COR-L47 (cell line): ENCODE data around the gene TF.
"Not testable (repeated sequence)": the region's sequence is repeated elsewhere in the genome, so short reads cannot be mapped to it uniquely, and the experiment has no call there.

Experiments
- DNase-seq: peaks from one replicate; lab custom pipeline; 2025; lab: John Stamatoyannopoulos, UW

The TF gene

DNA sequence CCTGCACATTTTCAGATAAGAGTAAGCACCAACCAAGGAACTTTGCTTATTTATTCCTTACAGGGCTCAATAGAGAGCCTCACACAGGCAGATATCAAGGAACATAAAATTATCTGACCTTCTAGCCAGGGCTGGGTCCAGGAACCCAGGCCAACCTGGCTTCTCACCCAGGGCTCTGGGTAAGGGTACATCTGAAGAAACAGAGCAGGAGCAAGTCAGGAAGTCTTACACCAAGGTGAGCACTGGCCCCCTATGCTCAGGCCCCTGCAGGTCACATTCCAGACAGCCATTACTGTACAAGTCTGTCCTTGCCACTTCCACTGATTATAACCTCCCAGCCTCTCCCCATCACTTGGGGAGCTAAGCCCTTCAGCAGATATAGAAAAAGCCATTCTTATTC is 19.1 kb downstream of the TF start:
- no peak for DNase-seq

DNA sequence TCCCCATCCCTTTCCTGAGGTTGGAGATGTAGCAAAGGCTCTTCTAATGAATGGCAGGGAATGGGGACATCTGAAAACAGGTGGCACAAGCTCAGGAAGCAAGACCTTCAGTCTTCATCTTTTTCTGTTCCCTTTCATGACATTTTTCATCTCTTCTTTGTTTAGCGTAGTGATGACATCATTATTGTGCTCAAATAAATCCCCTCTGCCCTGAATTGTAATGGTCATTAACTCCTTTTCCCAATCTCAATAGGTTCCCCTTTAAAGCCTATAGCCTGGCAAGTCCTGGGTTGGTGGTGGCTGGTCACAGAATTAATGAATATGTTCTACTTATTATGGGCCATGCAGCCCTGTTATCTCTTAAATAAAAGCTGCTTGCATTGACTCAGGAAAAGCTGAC is 21.4 kb downstream of the TF start:
- no peak for DNase-seq

DNA sequence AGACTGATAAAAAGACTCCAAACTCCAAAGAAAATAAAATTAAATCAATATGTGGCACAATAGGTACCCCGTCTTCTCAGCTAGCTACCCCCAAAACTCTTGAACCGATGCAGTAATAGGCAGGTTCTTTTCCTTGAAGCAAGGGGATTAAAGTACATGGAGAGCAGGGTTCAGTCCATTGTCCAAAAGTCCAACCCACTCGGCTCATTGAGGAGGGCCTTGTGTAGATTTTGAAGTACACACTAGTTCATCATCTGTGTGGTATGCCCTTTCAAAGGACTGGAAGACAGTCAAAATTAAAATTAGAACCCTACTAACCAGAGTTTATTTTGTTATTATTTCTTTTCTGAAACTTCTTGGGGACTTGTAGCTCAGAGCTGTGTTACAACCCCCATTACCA is 23.3 kb downstream of the TF start:
- DNase-seq = no peak

DNA sequence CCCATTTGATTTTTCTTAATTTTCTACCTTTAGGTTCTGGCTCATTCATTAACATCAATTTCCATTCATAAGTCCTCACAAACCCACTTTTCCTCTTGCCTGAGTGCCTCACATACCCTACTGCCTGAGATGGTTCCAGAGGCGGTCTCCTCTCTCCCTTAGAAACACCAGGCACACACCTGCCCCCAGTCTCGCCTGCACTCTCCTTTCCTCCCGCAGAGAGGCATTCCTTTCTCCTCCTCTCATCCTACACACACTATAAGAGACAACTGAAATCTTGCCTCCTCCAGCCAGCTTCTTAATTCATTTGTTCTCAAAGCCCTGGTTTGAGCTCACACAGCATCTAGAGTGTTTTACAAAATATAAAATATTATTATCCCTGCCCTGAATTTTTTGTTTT is 27.5 kb downstream of the TF start:
- no peak for DNase-seq

DNA sequence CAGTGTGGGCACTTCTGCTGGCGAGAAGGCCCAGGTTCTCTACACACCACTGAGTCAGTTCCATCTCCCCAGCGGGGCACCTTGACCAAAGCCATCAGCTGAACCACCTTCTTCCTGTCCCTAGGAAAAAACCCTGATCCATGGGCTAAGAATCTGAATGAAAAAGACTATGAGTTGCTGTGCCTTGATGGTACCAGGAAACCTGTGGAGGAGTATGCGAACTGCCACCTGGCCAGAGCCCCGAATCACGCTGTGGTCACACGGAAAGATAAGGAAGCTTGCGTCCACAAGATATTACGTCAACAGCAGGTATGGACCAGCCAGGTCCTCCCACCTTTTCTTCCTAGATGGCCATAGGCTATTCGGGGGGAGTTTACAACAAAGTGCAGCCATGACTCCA is 29.1 kb downstream of the TF start:
- no peak for DNase-seq

DNA sequence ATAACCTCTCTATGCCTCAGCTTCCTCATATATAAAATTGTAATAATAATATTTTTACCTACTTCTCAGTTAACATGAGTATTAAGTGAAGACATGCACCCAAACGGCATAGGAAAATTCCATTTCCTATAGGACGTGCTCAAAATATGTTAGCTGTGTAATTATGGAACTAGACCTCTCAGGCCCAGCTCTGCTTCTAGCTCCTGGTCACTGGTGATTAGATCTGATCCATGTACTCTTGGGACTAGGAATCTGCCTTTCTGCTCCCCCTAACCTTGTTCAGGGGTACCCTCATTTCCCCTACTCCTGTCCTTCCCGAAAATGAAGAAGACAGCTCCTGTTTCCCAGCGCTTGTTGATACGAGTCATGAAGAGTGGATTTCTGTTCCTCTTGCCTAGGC is 29.6 kb downstream of the TF start:
- DNase-seq = no peak

DNA sequence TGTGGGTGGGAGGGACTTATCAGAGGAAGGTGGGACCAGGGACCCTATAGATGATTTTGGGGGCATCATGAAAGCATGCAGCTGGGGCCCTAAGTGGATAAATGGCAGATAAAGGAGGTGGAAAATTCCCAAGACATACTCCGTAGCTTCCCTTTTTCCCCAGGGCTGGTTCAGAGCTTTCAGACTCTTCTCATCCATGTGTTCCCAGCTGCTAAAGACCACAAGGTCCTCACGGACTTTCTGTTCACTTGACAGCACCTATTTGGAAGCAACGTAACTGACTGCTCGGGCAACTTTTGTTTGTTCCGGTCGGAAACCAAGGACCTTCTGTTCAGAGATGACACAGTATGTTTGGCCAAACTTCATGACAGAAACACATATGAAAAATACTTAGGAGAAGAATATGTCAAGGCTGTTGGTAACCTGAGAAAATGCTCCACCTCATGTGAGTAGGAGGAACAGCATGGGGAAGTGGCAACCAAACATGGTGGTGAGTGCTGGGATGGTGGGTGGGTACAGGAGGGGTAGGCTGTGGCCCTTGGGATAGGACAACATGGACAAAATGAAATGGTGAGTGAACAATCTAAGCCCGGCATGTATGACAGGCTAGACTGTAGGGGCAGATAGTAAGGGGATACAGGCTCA is 30.7 kb downstream of the TF start:
- DNase-seq = no peak

DNA sequence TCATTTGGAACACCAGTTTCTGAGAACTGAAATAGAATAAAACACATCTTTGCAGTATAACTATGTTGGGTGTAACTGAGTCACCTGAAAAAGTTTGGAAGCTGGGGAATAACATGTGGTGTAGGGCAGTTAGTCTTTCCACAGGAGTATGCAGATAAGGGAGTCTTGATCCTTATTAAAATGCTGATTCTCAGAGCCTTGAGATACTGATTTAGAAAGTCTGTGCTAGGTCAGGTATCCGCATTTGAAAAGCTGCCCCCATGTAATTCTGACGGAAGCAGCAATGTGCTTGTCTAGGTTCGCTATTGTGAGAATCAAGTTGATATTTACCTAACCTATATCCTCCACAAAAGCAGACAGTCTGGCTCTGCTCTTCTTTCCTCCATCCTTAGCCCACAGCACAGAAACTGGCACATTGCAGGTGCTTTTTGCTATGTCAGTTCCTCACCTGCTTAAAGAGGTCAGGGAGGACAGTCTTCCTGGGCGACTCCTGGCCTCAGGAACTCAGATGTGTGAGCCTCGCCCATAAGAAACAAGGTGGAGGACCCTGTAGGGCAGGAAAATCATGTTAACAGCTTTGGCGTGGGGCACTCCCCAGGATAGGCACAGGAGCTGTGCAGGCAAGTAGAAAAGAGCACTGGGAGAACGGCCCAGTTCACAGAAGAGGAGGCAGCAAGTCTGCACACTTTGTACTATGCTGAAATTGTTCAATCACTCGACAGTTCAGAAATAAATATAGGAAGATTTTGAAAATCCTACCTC is 31.8 kb downstream of the TF start:
- DNase-seq = no peak

DNA sequence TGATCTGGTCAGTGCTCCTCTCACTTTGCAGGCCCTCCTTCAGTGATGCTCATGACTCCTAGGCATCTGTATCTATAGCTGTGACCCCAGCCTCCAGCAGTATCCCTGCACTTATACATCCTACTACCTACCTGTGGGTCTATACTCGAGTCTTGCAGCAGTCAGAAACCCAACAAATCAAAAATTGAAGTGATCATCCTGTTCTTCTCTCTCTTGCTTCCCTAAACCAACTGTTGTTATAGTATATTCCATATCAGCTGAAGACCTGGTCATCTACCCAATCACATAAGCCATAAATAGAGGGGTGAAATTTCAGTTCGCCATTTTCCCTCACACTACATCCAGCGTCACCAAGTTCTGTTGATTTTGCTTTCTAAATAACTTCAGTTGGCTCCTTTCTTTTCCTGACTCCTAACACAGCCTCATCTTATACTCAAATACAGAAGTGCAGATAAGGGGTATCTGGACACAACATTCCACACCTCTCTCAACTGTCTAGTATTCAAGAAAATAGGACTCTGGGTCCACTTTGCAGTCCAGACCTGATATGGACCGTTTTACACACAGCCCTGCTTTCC is 33.5 kb downstream of the TF start:
- no peak for DNase-seq

DNA sequence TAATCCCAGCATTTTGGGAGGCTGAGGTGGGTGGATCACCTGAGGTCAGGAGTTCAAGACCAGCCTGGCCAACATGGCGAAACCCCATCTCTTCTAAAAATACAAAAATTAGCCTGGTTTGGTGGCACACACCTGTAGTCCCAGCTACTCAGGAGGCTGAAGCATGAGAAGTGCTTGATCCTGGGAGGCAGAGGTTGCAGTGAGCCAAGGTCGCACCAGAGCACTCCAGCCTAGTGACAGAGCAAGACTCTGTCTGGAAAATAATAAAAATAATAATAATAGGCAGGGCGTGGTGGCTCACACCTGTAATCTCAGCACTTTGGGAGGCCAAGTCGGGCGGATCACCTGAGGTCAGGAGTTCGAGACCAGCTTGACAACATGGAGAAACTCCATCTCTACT is 34.6 kb downstream of the TF start:
- DNase-seq = not testable (repeated sequence)

DNA sequence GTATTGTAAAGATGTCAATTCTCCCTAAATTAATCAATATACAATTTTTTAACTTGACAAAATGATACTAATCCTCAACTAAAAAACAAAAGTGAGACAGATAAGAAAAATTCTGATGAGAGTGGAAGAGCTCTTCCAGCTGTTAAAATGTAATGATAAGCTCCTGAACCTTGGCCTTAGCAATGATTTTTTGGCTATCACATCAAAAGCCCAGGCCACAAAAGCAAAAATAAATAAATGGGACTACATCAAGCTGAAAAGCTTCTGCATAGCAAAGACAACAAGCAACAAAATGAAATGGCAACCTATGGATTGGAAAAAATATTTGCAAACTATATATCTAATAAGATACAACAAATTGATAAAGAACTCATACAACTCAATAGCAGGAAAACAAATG is 35.4 kb downstream of the TF start:
- DNase-seq = no peak

DNA sequence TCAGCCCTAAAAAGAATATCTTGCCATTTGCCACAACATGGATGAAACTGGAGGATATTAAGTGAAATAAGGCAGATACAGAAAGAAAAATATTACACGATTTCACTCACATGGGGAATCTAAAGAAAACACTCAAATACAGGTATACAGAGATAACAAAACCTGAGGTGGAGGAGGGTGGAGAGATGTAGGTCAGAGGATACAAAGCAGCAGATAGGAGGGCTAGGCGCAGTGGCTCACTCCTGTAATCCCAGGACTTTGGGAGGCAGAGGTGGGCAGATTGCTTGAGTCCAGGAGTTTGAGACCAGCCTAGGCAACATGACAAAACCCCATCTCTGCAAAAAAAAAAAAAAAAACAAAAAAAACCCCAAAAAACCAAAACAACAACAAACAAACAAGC is 36.3 kb downstream of the TF start:
- DNase-seq = no peak

DNA sequence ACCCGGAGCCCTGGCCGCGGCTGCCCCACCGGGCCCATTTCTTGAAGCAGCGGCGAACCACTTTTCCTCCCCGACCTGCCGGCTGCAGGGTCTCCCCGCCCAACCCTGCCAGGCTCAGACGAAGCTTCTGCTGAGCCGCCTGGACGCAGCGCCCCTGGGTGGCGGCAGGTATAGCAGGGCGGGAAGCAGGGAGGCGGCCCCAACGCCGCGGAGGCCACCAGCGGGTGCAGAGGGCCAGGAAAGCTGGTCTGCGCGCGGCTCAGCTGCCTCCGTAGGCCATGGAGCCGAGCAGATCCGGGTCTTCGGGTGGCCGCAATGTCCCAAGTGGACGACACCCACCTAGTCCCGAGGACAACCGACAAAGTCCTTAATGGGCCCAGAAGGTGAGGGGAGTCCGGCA is 37.6 kb downstream of the TF start:
- no peak for DNase-seq

DNA sequence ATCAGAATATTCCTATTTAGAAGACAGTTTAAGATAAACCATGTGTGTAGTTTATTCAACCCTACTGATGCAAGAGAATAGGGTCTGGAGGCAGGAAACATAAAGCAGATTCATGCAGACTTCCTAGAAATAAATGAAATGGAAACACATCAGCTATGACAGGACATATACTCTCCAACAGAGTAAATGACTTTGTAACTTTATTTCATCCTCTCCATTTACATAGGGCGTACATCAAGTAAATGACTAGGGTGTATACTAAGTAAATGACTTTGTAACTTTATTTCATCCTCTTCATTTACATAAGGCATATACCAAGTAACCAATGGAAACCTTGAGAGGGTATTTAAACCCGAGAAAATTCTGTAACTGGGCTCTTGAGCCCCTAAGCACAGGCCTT is 41.8 kb downstream of the TF start:
- no peak for DNase-seq

DNA sequence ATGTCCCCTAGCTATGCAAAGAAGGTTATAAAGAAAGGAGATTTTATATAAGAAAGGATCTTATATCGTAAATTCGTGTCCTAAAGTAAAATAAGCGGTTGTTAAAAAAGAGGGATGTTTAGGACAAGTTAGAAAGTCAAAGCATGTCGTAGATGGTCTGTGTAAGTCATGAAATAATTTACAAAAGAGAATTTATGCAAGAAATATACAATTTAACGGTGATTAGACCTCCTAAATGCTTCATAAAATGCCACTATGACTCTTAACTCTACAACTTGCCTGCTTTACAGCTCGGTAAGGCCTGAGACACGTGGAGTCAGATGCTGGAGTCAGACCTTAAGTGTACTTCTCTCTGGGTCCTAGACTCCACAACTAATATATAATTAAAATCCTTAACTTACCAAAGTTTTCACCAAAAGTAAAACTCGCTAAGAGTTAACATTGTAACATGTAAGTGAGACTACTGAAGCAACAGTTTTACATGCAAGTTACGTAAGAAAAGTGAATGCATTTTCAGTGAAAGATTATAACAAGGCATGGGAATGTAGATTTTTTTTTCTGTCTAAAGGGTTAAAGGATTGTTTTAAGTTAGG is 46.1 kb downstream of the TF start:
- no peak for DNase-seq

DNA sequence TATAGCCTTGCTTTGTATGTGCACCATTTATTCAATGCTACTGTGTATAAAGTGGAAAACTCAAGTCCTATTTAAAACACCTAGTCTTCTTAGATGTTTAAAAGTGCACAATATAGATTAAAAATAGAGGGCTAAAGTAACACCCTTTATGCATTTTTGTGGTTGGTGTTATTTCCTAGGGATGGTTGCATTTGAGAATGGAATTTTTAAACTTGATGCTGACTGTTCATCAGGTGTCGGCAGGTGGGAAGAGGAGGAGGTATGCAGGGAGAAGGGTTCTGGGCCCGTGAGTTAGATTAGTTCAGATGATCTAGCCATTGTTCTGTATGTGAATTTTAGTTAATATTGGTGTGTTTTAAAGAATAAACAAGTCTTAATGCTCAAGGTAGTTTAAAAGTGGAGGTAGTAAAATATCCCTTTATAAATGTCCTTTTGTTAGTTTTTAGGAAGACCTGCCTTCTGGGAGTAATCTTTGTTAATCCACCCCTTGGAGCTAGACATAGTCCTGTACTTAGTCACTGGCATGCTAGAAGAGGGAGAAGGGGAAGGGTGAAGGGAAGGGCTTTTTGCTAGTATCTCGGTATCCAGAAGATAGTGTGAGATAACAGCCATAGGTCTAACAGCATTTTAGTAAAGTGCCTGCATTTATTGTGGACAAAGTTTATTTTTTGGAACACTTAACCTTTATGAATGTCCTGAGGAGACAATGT is 51.4 kb downstream of the TF start:
- DNase-seq = no peak

DNA sequence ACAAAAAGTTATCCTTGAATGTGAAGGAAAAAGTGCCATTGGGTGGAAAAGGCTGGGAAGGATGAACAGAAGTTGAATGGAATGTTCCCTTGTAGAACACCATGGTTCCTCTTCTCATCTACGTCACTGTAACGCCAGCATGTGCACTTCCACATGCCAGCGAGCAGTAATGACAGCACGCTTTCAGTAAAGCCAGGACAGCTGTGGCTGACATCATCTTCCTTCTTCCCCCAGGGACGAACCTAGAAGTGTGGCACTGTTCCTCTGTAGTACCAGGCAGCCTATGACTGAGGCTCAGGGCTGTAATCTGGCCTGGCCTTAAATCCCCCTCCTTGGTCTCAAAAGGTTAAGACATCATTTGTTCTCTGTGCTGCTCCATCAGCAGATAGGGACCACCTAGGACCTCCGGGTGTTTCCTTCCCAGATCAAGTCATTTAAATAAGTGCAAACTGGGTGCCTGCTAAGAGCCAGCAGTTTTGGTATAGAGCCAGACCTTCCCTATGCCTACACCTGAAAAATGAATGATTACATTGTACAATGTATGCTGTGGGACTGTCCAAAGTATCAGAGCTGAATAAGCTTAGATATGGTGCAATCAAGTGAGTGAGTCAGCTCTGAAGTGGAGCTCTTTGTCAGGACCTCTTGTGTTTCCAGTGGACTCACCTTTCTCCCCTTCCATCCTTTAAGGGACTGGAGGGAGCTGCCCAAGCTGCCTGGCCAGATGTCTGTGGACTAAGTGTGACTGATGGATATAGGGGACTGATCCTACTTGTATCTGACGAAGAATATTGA is 53.8 kb downstream of the TF start:
- no peak for DNase-seq

DNA sequence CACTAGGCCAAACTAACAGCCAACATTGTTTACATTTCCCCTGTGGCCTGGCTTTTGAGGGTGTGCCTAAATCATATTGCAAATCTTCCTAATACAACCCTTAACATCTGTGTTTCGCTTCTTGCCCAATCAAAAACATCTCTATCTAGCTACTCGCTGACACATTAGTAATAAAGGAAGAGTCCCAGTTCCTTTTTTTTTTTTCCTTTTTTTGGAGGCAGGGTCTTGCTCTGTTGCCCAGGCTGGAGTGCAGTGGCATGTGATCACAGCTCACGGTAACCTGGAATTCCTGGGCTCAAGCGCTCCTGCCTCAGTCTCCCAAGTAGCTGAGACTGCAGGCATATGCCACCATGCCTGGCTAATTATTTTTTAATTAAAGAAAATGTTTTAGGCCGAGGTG is 57.3 kb downstream of the TF start:
- no peak for DNase-seq

DNA sequence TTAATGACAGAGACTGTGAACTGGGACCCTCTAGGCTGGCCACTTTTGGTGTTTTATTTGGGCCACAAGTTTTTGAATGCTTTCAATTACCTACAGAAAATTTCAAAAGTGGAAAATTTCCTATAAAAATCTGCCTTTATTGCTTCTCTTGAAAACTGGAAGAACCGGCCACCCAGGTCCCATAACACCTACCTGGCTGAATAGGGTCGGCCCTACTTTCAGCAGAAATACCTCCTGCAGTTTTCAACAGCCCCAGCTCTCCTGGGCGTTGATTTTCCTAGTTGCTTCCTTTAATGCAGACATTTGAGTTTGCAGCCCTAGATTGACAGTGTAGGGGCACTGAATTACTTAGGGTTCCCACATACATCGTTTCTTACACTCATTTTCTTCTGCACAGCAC is 58.7 kb downstream of the TF start:
- DNase-seq = no peak

DNA sequence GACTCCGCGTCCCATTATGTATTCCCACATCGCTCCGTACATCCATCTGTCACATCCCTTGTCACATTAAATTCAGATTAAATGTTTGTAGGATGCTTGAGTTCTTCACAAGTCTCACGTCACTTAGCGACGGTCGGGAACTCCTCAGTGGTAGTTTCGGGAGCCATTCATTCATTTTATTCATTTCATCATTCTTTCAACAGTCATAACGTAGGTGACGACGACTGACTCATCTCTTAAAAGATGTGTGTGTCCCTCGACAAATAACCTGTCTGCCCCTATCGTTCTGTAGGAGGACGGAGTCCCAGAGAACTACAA is 59.1 kb downstream of the TF start:
- DNase-seq = no peak

DNA sequence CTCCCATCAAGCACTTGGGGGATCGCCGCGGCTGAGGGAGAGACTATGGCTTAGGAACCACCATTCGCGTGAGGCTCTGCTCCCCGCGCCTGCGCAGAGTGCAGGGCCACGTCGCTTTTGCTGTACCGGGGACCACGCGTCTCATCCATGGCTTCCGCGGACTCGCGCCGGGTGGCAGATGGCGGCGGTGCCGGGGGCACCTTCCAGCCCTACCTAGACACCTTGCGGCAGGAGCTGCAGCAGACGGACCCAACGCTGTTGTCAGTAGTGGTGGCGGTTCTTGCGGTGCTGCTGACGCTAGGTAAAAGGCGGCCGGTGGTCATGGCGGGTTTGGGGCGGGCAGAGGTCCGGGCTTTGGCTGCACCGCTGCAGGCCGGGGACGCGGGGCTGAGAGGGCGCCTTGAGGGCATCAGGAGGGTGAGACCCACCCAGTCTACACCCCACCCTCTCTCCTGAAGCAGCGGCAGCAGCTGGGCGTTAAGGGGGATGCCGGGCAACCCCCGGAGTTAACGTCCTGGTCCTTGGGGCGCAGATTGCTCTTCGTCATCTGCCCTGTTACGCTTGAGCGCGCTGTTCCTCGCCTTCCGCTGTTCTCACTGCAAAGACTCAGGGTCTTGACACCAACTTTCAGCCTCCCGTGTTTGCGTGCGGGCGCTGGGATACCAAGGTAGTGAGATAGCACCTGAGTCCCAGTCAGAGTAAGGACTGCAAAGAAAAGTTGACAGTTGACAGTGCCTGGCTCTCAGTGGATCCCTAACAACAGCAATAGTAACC is 59.7 kb downstream of the TF start, which contains the start of gene SRPRB:
Gene SRPRB (plus strand): TSS at position 114 of the 774 bp plus-strand sequence. CDS start 34 bp downstream, at position 148.
- DNase-seq = peak; percentile 92
